RWPE1 (cell line): ENCODE data around the gene SLC1A2.

Source experiments
- CTCF ChIA-PET: fragments of 350-600 bp; sonication (Branson Sonifier 250); formaldehyde crosslinking; extraction: SDS; loops from one replicate; lab custom pipeline; 2021; lab: Yijun Ruan, JAX
- POLR2A ChIA-PET: fragments of 400-600 bp; formaldehyde crosslinking; extraction: SDS; loops from one replicate; lab custom pipeline; 2020; ENCODE audit warnings: antibody characterized with exemption; ENCODE audit not compliant: low non-redundant PET; lab: Yijun Ruan, JAX
- DNase-seq: peaks from one replicate; pipeline ENCODE4 v3.0.0; 2012; ENCODE audit warnings: low spot score
- H3K27ac ChIP-seq: fragments of 450-650 bp; 2 replicates; pipeline ENCODE4 v1.5.1; 2017
- TF ChIP-seq, protein P1 (sequence below): fragments of 450-650 bp; conservative IDR thresholded peaks from 2 replicates; pipeline ENCODE4 v1.5.1; 2017; ENCODE audit warnings: low read depth, mild to moderate bottlenecking

Gene SLC1A2

GRCh38 chr11:35458846-35459245 lies 39.5 kb upstream of the SLC1A2 start:
- no peak for DNase-seq
- TF ChIP-seq, protein P1, sequence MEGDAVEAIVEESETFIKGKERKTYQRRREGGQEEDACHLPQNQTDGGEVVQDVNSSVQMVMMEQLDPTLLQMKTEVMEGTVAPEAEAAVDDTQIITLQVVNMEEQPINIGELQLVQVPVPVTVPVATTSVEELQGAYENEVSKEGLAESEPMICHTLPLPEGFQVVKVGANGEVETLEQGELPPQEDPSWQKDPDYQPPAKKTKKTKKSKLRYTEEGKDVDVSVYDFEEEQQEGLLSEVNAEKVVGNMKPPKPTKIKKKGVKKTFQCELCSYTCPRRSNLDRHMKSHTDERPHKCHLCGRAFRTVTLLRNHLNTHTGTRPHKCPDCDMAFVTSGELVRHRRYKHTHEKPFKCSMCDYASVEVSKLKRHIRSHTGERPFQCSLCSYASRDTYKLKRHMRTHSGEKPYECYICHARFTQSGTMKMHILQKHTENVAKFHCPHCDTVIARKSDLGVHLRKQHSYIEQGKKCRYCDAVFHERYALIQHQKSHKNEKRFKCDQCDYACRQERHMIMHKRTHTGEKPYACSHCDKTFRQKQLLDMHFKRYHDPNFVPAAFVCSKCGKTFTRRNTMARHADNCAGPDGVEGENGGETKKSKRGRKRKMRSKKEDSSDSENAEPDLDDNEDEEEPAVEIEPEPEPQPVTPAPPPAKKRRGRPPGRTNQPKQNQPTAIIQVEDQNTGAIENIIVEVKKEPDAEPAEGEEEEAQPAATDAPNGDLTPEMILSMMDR = no peak
- ChIA-PET POLR2A (no interaction called here), CTCF (interaction anchor here (0.9 kb wide), 1 partner anchor 67 kb away, joined by 3 read pairs; no protein-coding TSS in a partner anchor)
- H3K27ac ChIP-seq = no peak overlapping the region

DNA sequence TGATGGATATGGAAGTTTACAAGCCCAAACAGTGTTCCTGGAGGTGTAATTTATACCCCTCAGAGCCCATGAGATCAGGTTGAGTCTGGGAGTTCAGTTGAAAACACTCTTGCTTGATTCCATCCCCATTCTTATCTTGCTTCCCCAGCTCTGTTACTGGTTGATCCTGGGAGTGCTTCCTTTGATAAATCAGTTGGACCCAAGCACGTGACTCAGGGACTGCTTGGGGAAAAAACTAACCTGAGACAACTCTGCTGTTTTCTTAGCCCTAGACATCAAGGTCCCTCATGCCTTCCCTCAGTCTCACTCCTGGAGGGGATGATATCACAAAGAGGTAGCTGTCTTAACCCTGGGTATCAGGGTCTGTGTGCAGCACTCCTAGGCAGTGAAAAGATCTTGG lies 35.0 kb upstream of the SLC1A2 start:
- no peak overlapping the region for H3K27ac ChIP-seq
- no peak for DNase-seq
- POLR2A ChIA-PET = no interaction called here
- TF ChIP-seq, protein P1 = no peak
- CTCF ChIA-PET = interaction anchor here (0.5 kb wide), 1 partner anchor 604 kb away, joined by 3 read pairs; no protein-coding TSS in a partner anchor

GRCh38 chr11:35436581-35437250 lies 17.4 kb upstream of the SLC1A2 start:
- CTCF ChIA-PET = no interaction called here
- TF ChIP-seq, protein P1 = no peak
- POLR2A ChIA-PET = no interaction called here
- no peak for DNase-seq
- no peak overlapping the region for H3K27ac ChIP-seq

DNA sequence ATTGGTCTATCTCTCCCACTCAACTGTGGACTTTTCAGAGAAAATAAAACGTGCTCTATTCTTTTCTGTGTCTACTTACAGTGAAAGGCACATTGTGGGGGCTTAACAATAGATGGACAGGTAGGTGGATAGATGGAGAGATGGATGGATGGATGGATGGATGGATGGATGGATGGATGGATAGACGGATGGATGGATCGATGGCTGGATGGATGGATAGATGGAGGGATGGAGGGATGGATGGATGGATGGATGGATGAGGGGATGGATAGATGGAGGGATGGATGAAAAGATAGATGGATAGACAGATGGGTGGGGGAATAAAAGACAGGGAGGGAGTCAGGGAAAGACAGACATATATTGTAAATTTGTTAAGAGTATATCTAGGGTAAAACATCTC lies 14.2 kb upstream of the SLC1A2 start:
- POLR2A ChIA-PET = no interaction called here
- CTCF ChIA-PET = no interaction called here
- TF ChIP-seq, protein P1 = no peak
- H3K27ac ChIP-seq = no peak overlapping the region
- no peak for DNase-seq

- TF ChIP-seq, protein P1 = no peak
- no peak overlapping the region for H3K27ac ChIP-seq
- ChIA-PET POLR2A (no interaction called here), CTCF (no interaction called here)
- no peak for DNase-seq
These were observed 13.1 kb upstream of the SLC1A2 start for GRCh38 chr11:35432464-35432863.

DNA sequence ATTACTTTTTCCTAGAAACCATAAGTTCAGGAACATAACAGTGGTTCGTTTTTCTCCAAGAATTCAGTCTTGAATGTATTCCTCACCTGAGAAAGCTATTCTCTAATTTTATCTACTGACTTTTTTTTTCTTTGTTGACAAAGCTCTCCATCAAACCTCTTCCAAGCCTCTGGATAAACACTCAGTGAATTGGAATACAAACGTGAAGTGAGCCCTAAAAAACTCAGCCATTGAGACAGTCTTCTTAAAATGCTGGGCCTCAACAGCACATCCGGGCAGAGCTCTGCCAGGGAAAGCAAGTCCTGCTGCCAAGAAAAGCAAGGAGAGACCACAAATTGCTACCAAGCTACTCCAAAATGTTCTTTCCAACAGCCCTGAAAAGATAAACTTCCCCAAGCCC lies 7.7 kb upstream of the SLC1A2 start:
- TF ChIP-seq, protein P1 = no peak
- POLR2A ChIA-PET = no interaction called here
- CTCF ChIA-PET = no interaction called here
- no peak for DNase-seq
- H3K27ac ChIP-seq = no peak overlapping the region
